ENCODE results near the gene DDIT3.
A peak's percentile ranks its signal among the peaks of the same experiment; 100 is the strongest.
"Not testable (repeated sequence)": the region's sequence is repeated elsewhere in the genome, so short reads cannot be mapped to it uniquely, and the experiment has no call there.

DDIT3 gene, protein sequence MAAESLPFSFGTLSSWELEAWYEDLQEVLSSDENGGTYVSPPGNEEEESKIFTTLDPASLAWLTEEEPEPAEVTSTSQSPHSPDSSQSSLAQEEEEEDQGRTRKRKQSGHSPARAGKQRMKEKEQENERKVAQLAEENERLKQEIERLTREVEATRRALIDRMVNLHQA

DNA sequence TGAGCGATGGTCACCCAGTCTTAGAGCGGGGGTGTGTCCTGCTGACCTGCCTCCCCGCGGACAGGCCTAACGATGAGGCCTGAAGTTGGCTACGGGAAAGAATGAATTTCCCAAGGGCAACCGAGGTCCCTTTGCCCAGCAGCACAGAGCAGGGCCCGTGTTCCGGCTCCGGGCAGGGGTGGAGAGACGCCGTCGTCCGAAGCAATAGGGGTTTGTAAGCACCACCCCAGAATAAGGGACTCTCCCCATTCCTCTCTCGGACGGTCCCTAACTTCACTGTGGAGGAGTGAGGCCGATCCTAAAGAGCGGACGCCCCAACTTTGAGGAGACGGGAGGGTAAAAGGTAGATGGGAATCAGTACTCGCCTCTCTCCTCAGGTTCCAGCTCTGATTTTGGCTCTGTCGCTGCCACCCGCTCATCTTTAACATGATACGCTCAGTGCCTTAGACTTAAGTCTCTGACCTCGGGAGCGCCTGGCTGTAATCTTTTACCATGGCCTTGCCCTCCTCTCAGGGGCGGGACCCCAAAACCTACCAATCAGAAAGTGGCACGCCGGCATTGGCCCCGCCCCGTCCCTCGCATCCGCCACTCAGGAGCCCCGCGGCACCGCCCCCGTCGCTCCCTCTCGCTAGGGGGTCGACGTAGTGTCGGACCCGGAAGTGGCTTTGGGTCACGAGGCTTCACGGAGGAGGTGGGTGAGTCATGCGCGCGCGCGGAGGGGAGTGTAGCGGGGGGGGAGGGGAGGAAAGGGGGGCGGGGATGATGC, at the start of gene DDIT3:
DDIT3 (minus strand) TSS at position 462 of the 766 bp plus-strand sequence. CDS start 3,108 bp downstream, outside the sequence.
- peak; percentile 98 to 99 for DNase-seq

DNA sequence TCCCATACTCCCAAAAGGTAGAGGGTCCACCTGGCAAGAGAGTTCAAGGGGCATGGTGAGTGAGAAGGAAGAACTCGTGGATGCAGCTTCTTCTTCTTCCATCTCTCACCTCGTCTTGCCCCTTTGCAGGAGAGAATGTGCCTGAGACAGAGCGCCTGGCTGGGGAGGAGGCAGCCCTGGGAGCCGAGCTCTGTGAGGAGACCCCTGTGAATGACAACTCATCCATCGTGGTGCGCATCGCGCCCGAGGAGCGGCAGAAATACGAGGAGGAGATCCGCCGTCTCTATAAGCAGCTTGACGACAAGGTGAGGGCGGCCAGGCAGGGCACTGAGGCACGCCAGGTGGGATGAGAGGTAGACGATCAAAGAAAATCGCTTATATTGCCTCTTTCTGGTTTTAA, 49.5 kb upstream of the DDIT3 start:
- DNase-seq, result no peak

DNA sequence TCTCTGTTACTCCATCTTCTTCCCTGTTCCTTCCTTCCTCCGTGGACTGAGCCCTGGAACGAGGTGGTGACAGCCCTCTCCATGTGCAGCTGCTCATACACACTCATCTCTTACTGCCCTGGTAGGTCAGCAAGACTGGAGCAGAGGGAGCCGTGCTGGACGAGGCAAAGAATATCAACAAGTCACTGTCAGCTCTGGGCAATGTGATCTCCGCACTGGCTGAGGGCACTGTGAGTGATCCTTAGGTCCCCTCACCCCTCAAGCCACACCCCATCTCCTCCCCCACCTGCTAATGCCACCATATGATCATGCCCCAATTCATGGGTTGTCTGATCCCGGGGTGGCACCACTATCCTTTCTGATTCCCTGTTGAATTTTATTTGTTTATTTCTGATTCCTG, 48.5 kb upstream of the DDIT3 start:
- DNase-seq, result no peak

DNA sequence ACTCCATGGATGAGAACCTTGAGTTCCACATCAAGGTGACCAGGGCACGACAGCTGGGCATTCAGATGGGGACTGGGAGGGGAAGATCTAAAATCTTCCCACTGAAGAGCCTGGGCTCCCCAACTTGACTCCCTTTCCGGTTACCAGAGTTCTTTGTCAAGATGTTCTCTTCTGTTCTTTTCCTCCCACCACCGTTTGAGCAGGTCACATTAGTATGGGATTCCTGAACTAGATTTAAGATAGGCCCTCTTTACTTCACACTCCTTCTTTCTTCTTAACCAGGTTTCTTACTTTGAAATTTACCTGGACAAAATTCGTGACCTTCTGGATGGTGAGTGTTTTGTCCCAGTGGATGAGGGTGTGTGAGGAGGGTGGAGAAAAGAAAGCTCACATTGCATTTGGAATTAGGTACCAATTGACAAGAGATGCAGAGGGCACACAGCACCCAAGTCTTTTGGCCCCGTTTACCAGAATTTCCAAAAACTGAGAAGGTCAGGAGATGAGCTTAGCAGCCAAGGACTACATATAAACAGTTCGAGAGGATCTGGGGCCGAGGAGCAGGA, 43.9 kb upstream of the DDIT3 start:
- no peak for DNase-seq

DNA sequence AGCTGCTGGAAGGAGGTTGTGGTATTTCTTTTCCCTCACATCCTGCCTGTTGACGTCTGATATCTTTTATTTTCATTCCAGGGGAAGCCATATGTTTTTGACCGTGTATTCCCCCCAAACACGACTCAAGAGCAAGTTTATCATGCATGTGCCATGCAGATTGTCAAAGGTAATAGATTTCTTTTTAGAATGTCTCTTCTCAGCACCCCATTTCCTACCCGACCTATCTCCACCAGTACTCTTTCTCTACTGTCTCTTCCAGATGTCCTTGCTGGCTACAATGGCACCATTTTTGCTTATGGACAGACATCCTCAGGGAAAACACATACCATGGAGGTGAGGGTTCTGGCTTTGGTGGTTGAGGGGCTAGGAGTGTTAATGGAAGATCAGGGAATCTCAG, 43.0 kb upstream of the DDIT3 start:
- no peak for DNase-seq

DNA sequence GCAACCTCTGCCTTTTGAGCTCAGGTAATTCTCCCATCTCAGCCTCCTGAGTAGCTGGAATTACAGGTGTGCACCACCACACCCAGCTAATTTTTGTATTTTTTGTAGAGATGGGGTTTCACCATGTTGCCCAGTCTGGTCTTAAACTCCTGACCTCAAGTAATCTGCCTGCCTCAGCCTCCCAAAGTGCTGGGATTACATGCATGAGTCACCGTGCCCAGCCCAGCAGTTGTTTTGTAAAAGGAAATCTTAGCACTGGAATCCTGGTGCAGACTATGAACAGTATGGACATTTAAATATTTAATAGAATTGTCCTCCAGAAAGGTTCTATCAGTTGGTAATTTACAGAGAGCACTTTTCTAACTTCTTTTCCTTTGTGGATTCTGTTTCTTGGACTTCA, 40.8 kb upstream of the DDIT3 start:
- DNase-seq, result not testable (repeated sequence)

DNA sequence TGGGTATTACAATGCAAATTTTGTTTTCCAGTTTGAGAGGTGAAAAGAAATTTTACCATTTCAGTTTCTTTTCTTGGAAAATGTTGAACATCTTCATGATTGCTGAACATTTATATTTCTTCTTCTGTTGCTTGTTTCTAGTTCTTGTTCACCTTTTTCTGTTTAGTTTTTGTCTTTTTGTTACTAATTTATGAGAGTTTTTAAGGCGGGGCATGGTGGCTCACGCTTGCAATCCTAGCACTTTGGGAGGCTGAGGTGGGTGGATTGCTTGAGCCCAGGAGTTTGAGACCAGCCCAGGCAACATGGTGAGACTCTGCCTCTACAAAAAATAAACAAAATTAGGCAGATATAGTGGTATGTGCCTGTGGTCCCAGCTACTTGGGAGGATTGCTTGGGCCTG, 40.2 kb upstream of the DDIT3 start:
- DNase-seq, result no peak

DNA sequence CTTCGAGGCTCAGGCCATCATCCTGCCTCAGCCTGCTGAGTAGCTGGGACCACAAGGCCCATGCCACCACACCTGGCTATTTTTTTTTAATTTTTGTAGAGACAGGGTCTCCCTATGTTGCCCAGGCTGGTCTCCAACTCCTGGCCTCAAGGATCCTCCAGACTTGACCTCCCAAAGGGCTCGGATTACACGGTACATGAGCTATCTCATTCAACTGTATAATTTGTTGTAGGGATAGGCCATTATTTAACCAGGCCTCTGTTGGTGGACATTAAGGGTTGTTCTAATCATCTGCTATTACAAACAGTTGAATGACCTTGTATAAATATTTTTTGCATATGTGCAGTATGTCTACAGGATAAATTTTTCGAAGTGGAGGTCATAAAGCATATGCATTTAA, 38.5 kb upstream of the DDIT3 start:
- DNase-seq, result no peak

DNA sequence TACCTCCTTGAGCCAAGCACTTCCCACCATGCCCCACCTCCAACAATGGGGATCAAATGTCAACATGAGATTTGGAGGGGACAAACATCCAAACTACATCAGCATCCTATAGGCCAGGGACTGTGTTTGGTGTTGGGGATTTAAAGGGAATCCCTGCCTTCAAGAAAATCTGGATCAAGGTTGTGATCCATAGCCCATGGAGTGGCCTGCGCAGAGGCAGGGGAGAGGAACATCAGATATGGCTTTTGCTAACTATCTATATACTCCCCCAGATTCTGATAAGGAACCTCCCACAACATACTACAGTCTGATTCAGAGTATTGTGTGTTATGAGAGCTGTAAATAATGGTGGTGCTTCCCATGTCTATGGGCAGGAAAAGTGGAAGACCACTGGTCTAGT, 34.6 kb upstream of the DDIT3 start:
- no peak for DNase-seq

DNA sequence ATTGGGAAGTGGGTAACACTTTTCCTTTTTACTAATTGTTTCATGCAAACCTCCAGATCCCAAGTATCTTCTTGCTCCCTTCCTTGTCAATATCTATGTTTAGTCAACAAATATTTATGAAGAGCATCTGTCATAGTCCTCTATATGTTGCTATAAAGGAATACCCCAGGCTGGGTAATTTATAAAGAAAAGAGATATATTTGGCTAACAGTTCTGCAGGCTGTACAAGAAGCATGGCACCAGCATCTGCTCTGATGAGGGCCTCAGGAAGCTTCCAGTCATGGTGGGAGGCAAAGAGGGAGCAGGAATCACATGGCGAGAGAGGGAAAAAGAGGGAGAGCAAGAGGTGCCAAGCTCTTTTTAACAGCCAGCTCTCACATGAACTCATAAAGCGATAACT, 34.1 kb upstream of the DDIT3 start:
- no peak for DNase-seq

DNA sequence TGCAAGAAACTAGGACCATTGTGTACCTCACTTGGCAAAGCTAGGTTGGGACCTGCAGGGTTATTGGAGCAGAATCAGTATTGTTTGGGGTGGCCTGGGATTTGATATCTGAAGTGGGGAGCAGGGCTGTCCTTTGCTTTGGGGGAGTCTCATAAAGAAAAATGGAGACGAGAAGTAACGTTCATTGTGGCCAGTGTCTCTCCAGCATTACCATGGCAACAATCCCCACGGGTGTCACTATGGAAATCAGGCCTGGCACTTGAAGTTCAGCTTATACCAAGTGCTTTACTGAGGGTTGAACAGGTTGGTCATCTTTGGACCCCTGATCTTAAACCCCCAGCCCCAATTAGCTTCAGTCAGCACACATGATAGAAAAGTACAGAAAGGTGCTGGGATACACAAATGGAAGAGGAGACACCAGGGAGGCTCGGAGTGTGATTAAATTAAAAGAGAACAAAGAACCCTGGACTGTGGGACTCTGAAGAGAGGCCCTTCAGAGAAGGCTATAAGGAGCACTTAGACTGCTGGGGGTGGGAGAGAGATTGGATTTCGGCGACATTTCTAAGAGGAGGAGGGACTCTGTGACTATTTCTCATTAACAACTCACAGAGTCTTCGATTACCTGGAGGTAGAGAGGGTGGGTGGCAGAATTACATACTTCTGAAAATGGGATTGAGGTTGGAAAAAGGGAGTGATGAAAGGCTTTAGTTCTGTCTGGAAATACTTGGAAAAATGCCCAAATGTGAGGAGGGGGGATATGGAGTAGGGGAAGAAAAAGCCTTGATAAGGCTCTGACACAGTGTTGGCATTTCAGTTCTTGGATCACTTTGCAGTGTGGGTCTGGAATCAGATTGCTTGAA, 33.3 kb upstream of the DDIT3 start:
- DNase-seq, result no peak

DNA sequence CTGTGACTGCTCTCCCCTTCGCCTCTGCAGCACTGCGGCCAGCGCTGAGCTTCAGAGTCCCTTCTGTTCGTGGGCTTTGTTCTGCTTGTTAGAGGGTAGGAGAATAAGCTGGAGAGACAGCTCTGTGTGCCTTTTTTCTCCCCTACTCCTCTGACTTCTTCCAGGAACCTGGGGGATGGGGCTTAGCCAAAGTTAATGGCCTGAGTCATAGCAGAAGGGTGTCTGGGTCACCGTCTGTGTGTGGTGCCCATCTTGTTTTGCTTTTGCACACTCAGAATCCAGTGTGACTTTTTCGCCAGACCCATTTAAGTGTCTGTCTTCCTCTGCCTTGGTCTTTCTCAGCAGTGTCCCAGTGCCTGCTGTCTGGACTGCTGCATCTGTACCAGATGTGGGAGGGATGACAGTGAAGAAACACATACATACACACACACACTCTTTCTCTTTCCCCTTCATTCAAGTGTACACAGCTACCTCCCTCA, 32.6 kb upstream of the DDIT3 start:
- DNase-seq, result no peak

DNA sequence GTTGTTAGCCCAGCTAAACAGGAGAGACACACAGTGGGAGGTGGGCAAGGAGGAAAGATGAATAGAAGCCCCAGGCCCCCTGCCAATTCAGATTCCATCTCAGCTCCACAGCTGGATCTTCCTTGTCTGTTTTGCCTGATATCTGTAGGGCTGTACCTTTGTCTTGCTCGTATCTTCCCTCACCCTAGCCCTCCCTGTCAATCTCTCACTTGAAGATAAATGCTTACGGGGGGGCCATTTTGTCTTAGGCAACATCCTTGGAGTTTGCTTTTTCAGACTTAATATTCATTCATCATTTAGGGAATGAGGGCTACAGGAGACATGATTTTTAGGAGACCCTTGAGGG, 32.0 kb upstream of the DDIT3 start:
- no peak for DNase-seq

DNA sequence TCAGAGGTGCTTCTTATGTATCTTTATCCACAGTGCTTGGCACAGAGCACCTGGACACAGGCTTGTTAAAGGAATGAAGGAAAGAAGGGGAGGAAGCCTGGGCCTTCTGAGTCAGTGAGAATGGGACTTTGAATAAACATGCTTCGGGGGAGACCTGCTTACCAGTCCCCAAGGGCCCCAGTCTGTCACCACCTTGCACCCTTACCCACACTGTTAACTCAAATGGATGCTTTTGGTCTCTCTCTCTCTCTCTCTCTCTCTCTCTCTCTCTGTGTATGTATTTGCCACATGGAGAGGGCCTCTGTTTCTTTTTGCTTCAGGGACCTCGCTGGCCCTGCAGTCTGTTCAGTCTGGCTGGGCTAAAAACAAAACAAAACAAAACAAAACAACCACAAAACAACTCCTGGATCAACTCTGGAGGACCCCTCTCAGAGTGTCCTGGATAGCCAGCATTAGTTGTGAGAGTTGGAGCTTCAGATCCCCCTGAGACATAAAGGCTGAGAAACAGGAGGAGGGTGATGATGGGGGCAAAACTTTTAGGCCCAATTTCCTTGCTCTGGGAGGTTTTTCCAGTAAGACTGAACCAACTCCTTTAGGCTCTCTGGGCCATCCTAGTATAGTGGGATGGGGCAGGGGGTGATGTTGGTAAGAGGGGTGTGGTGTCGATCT, 31.5 kb upstream of the DDIT3 start:
- DNase-seq, result no peak

DNA sequence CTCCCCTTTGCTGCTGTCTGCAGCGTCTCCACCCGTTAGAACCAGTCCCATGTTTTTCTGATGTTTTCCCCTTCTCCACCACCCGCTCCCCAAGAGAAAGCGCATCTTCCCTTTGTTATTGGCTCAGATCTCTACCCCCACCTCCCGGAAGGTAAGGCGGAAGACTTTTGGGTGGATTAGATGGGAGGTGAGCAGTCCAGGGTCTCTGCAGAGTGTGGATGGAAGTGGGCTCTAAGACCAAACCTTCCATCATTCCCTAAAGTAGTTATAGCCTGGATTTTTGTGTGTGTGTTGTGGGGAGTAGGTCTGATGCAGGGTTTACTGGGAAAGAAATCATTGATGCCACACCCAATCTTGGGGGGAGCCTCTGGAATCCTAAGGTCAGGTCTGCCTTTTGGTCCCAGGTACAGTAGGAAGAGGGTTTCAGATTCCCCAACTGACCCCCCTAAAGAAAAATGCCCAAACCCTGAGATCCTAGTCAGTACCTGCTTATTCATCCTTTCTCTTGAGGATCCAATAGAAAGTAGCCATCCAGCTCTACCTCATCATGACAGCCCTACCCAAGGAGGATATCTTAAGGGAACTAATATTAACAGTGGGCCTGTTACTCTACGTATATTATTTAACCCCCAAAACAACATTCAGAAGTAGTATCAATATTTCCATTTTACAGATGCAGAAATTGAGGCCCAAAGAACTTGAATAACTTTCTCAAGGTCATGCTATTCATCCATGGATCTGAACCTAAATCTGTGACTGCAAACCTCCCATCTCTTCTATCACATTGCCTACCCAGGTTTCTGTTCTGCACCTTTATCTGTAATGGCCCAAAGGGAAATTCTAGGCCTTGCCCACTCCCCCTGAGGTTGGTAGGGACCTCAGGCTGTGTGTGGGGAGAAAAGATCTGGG, 30.6 kb upstream of the DDIT3 start:
- DNase-seq, result no peak

DNA sequence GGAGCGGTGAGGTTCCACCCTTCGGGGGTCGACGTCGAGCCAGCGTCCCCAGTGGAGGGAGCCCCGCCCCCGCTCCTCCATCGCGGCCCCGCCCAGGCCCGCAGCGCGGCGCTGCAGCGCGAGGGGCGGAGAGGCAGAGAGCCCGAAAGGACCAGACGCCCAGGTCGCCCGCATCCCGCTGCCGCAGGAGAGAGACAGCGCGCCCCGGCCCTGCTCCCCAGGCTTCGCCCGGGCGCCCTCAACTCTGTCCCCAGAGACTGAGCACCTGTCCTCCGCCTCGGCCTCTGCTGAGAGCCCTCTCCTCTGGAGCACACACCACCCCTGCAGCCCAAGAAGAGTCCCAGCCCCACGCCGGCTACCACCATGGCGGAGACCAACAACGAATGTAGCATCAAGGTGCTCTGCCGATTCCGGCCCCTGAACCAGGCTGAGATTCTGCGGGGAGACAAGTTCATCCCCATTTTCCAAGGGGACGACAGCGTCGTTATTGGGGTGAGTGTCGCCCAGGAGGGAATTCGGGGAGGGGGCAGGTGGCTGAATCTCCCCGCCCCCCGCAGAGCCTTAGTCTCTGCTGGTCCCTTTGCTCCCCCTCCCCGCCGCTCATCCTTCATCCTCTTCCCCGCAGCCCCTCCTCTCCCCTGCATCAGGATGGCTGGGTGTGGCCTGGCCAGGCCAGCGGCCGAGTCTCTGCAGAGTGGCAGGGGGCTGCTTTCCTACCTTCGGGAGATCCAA, 29.8 kb upstream of the DDIT3 start, which contains the start of gene KIF5A:
KIF5A (plus strand) TSS at position 136 of the 732 bp plus-strand sequence; CDS start at position 364, 228 bp downstream.
- peak; percentile 11 to 40 for DNase-seq

DNA sequence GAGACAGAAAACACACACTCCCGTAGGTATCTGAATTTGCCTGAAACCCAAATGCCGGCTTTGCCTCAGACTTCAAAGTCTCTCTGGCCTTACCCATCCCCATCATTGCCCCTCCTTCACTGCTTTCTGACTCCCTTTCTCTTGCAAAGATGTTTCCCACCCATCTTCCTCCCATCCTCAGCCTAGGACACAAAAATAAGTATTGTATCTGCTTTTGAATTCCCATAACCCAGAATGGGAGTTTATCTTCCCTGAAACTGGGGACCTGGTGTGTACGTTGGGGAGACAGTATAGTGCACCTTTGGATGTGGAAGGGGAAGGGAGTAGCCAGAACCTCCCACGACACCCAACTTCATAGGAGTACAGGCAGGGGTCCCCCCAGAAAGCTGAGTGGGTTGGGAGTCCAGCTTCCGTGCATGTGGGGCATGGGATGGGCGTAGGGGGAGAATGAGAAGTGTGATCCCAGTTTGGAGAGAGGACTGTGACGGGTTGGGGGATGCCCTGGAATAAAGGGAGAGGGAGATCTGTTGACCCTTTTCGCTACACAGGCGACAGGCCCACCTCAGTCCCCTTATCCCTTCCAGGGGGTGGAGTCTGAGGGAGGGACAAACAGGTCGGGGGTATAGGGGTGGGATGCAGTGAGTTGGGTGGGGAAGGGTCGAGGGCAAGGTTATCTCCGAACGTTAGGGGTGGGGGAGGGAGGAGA, 29.0 kb upstream of the DDIT3 start:
- no peak for DNase-seq

DNA sequence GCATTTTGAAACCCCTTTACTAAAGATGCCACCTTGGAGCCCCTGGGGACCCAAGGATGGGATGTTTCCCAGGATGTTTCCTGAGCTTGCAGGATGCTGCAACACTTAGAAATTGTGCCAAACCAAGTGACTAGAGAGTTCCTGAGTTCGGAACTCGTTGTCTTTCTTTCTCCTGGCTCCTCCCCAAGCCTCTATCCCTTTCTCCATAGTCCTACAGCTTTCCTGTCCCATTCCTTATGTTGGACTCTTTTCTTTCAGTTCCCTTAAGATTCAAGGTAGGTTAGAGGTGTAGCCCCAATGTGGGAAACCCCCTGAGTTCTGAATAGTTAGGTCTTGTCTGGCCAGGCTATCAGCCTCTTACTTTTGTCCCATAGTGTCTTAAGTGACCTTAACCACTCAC, 28.2 kb upstream of the DDIT3 start:
- DNase-seq, result no peak

DNA sequence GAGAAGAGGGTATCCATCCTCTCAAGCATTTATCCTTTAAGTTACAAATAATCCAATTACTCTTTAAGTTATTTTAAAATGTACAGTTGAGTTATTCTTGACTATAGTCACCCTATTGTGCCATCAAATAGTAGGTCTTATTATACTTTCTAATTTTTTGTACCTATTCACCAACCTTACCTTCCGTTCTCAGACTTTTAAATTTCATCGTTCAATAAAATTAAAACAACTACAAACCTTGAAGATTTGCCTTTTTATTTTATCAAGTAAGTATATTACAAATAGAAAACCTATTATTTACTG, 27.6 kb upstream of the DDIT3 start:
- no peak for DNase-seq

DNA sequence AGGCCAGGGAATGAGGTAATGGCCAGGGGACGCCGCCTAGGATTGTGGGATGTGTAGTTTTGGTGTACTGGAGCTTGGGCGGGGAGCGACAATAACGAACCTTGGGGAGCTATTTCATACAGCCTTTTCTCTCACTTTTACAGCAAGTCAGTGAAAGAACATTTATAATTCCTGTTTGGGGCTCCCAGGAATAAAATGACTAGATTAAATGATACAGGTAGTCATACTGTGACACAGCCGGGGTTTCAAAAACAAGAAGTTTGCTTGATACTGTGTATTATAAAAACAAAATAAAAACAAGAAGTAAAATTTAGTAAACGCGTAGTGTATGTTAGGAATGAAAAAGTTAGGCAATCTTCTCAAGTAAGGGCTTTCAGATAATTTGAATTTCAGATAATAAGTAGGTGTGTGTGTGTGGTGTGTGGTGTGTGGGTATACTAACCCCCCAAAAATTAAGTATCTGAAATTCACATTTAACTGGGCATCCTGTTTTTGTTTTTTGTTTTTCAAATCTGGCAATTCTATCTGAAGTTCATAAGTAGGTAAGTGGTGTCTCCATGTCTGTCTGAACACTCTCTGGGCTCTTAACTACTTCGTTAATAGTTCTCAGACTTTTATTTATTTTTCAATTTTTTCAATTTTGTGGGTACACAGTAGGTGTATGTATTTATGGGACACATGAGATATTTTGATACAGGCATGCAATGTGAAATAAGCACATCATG, 27.1 kb upstream of the DDIT3 start:
- DNase-seq, result no peak
